Astrocyte of the hippocampus (primary cell): Measurements from ENCODE around the gene PERP.
"Not testable (repeated sequence)": the region's sequence is repeated elsewhere in the genome, so short reads cannot be mapped to it uniquely, and the experiment has no call there.

ENCODE experiments used
- DNase-seq: peaks from one replicate; pipeline ENCODE4 v3.0.0; 2011; ENCODE audit warnings: low read depth, low spot score

Gene PERP

GRCh38 chr6:138105446-138105845, 1.8 kb downstream of the PERP start:
- DNase-seq, result no peak

- DNase-seq, result no peak
Observed at GRCh38 chr6:138104618-138105213, 2.5 kb downstream of the PERP start.

GRCh38 chr6:138103871-138104270, 3.3 kb downstream of the PERP start:
- DNase-seq, result no peak

GRCh38 chr6:138101946-138102731, 5.1 kb downstream of the PERP start:
- DNase-seq, result no peak

- DNase-seq, result peak; percentile 15
Observed at GRCh38 chr6:138099832-138100231, 7.4 kb downstream of the PERP start.

- DNase-seq, result no peak
Observed at GRCh38 chr6:138098306-138098705, 8.9 kb downstream of the PERP start.

- DNase-seq, result no peak
Observed at GRCh38 chr6:138094260-138094659, 13.0 kb downstream of the PERP start.

- DNase-seq, result no peak
Observed at GRCh38 chr6:138093632-138094031, 13.6 kb downstream of the PERP start.

GRCh38 chr6:138092686-138093085, 14.5 kb downstream of the PERP start:
- DNase-seq, result no peak

- no peak for DNase-seq
Observed at GRCh38 chr6:138089325-138089724, 17.9 kb downstream of the PERP start.

- peak; percentile 52 for DNase-seq
Observed at GRCh38 chr6:138088326-138088762, 18.9 kb downstream of the PERP start.

GRCh38 chr6:138087593-138088325, 19.5 kb downstream of the PERP start:
- DNase-seq, result no peak

GRCh38 chr6:138086573-138087196, 20.5 kb downstream of the PERP start:
- peak; percentile 65 for DNase-seq

GRCh38 chr6:138085839-138086222, 21.4 kb downstream of the PERP start:
- DNase-seq, result no peak

- DNase-seq, result no peak
Observed at GRCh38 chr6:138084904-138085838, 22.0 kb downstream of the PERP start.

GRCh38 chr6:138082232-138082631, 25.0 kb downstream of the PERP start:
- no peak for DNase-seq

GRCh38 chr6:138079556-138079955, 27.7 kb downstream of the PERP start:
- DNase-seq, result not testable (repeated sequence)

- DNase-seq, result no peak
Observed at GRCh38 chr6:138078491-138078890, 28.7 kb downstream of the PERP start.

- no peak for DNase-seq
Observed at GRCh38 chr6:138073264-138073663, 34.0 kb downstream of the PERP start.

GRCh38 chr6:138063726-138064125, 43.5 kb downstream of the PERP start:
- peak; percentile 24 for DNase-seq

- no peak for DNase-seq
Observed at GRCh38 chr6:138054982-138055381, 52.2 kb downstream of the PERP start.
